ENCODE measurements around the gene RPS6KA2.
"Not testable (repeated sequence)": the region's sequence is repeated elsewhere in the genome, so short reads cannot be mapped to it uniquely, and the experiment has no call there.

The RPS6KA2 gene

GRCh38 chr6:166588691-166589336 is 38.2 kb downstream of the RPS6KA2 start:
- DNase-seq, result no peak

- no peak for DNase-seq
These were observed 39.2 kb downstream of the RPS6KA2 start for GRCh38 chr6:166587631-166588413.

GRCh38 chr6:166586424-166587156 is 40.5 kb downstream of the RPS6KA2 start, which contains the start of gene RAMACL:
Gene RAMACL, minus strand, starts transcription at chr6:166586678. Its CDS starts 201 bp downstream, at chr6:166586477.
- DNase-seq, result peak in 1 of 4 experiments; percentile 8

- no peak for DNase-seq
These were observed 42.1 kb downstream of the RPS6KA2 start for GRCh38 chr6:166584853-166585429.

- DNase-seq, result no peak
These were observed 42.9 kb downstream of the RPS6KA2 start for GRCh38 chr6:166584155-166584554.

- DNase-seq, result no peak
These were observed 43.7 kb downstream of the RPS6KA2 start for GRCh38 chr6:166583230-166583965.

GRCh38 chr6:166582258-166582657 is 44.8 kb downstream of the RPS6KA2 start:
- no peak for DNase-seq

GRCh38 chr6:166581801-166582200 is 45.2 kb downstream of the RPS6KA2 start:
- not testable (repeated sequence) for DNase-seq

GRCh38 chr6:166581091-166581511 is 46.0 kb downstream of the RPS6KA2 start:
- no peak for DNase-seq

GRCh38 chr6:166580076-166581050 is 46.7 kb downstream of the RPS6KA2 start:
- DNase-seq, result no peak

GRCh38 chr6:166579237-166579850 is 47.7 kb downstream of the RPS6KA2 start:
- DNase-seq, result no peak

- no peak for DNase-seq
These were observed 48.4 kb downstream of the RPS6KA2 start for GRCh38 chr6:166578536-166579236.

- no peak for DNase-seq
These were observed 51.8 kb downstream of the RPS6KA2 start for GRCh38 chr6:166575205-166575604.

GRCh38 chr6:166573511-166574216 is 53.4 kb downstream of the RPS6KA2 start:
- no peak for DNase-seq

GRCh38 chr6:166572370-166573261 is 54.4 kb downstream of the RPS6KA2 start:
- no peak for DNase-seq

GRCh38 chr6:166570929-166571713 is 55.9 kb downstream of the RPS6KA2 start:
- no peak for DNase-seq

- no peak for DNase-seq
These were observed 57.8 kb downstream of the RPS6KA2 start for GRCh38 chr6:166569206-166569605.

All from activated CD4-positive, CD25-positive, alpha-beta regulatory T cell (primary cell).